Measurements from ENCODE around the gene MYO1E.
"Not testable (repeated sequence)": the region's sequence is repeated elsewhere in the genome, so short reads cannot be mapped to it uniquely, and the experiment has no call there.

MYO1E gene

GRCh38 chr15:59387196-59387878 is 14.7 kb upstream of the MYO1E start:
- not testable (repeated sequence) for DNase-seq (ENCODE audit: low spot score)

DNA sequence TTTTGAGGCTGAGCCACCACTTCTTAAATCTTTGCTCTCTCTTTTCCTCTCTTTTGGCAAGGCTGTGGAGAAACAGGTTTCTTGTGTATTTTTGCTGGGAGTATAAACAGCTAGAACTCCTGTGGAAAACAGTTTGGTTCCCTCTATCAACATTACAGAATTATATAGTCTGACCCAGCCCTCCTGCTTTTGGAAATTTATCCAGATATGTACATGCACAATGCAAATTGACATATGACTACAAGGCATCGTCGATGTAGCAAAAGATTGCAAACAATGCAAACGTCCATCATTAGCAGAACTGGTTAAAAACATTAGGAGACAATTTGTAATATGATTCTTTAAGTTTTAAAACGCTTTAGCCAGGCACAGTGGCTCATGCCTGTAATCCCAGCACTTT is 12.5 kb upstream of the MYO1E start:
- DNase-seq (ENCODE audit: low spot score) = no peak

DNA sequence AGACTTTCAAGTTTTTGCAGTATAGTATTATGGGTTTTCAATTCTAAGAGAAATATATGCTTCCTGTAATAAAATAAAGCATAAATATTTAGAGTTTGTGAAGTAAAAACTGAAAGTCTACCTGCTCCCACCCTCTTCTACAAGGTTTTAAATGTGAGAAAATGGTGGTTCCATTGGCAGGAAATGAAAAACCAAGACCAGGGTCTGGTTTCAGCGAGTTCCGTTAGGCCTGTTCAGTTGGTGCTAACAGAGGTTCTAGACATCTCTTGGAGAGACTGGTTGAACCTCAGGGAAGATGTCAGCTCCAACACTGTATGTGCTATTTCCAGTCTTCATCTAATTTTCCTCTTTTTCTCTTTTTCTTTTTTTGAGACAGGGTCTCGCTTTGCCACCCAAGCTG is 11.8 kb upstream of the MYO1E start:
- DNase-seq (ENCODE audit: low spot score) = no peak

- DNase-seq (ENCODE audit: low spot score) = no peak
Measured at GRCh38 chr15:59380902-59381610, 8.4 kb upstream of the MYO1E start.

- DNase-seq (ENCODE audit: low spot score) = no peak
Measured at GRCh38 chr15:59379531-59379930, 6.9 kb upstream of the MYO1E start.

- DNase-seq (ENCODE audit: low spot score) = no peak
Measured at GRCh38 chr15:59378855-59379254, 6.2 kb upstream of the MYO1E start.

DNA sequence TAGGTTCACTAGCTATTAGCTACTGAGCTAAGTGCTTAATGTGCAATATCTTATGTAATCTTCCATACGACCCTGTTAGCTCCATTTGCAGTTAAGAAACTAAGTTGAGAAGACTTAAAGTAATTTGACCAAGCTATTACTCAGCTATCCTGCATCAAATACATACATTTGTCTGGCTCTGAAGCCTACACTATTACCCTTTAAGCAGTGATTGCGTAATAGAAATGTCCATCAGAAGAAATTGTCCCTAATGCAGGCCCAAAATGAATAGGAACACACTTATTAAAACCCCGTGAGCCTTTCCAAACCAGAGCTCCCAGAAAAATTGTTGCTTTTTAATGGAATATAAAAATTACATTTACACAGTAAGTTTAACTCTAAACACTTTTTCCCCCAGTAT is 5.3 kb upstream of the MYO1E start:
- DNase-seq (ENCODE audit: low spot score) = no peak

DNA sequence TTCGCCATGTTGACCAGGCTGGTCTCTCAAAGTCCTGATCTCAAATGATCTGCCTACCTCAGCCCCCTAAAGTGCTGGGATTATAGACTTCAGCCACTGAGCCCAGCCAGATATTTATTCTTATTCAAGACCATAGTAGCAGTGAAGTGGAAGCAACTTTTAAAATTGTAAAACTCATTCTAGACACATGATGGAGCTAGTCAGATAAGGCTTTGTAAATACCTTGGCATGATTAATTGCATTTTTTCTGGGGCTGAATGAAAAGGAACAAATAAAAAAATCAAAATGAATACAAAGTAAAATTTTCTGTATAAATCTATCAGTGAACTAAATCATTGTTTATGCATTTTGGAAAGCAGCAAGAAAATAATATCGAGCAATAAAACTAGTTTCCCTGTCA is 4.1 kb upstream of the MYO1E start:
- no peak for DNase-seq (ENCODE audit: low spot score)

GRCh38 chr15:59373215-59373614 is 544 bp upstream of the MYO1E start:
- no peak for DNase-seq (ENCODE audit: low spot score)

GRCh38 chr15:59371458-59372351 is 966 bp downstream of the MYO1E start:
- no peak for DNase-seq (ENCODE audit: low spot score)

- DNase-seq (ENCODE audit: low spot score) = no peak
Measured at GRCh38 chr15:59369597-59369996, 3.1 kb downstream of the MYO1E start.

GRCh38 chr15:59367022-59367451 is 5.6 kb downstream of the MYO1E start:
- DNase-seq (ENCODE audit: low spot score) = no peak

DNA sequence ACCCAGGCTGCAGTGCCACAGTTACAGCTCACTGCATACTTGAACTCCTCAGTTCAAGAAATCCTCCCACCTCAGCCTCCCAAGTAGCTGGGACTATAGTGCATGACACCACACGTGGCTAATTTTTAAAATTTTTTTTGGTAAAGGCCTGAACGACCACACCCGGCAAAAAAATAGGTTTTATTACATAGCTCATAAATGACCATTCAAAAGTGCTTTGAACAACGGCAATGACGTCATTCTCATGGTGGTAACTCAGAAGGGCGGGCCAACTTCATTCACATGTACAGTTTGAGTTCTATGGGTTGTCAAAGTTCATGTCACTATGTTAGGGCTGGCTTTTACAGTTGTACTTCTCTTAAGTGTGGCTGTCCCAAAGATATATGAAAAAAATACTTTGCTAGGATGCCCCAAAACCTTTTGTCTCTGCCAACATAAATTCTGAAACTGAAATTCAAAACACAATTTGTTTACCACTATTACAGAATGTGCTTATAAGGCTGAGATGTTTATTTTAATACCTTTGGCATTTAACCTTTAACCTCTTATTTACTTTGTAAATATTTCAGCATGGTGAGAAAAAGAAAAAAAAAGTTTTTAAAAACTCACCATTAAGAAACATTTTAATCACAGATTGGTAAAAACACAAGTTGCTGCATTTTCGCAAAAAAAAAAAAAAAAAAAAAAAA is 6.2 kb downstream of the MYO1E start:
- no peak for DNase-seq (ENCODE audit: low spot score)

- no peak for DNase-seq (ENCODE audit: low spot score)
Measured at GRCh38 chr15:59364248-59364647, 8.4 kb downstream of the MYO1E start.

GRCh38 chr15:59362331-59362730 is 10.3 kb downstream of the MYO1E start:
- no peak for DNase-seq (ENCODE audit: low spot score)

DNA sequence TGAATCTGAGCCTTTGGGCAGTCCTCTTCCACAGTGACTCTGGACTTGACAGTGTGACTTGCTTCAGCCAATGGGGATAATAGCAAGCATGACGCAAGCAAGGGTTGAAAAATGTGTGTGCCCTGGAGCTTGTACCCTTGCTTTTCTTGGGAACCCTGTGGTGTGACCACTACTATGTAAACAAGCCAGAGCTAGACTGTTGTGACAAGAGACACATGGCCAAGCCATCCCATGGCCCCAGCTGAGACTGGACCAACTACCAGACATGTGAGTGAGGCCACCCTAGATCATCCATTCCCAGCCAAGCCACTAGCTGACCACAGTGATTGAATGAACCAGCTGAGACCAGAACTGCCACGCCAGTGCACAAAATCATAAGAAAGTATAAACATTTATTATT is 11.8 kb downstream of the MYO1E start:
- DNase-seq (ENCODE audit: low spot score) = no peak

DNA sequence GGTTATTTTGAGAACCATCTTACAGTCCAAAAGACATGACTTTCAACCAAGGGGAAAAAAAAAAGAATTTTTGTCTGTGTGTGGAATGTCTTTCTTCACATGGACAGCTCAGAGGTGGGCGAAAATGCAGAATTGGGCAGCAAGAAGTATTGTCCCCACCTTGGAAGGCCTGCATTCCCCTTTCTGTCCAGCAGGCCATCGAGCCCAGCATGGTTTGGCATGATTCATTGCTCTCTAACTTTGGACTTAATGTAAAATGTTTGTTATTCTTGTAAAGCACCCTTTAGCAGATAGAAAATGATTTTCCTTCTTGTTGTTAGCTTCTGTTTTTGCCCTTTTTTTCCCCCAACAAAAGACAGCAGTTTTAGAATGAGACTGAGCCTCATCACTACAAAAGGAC is 12.4 kb downstream of the MYO1E start:
- DNase-seq (ENCODE audit: low spot score) = no peak

DNA sequence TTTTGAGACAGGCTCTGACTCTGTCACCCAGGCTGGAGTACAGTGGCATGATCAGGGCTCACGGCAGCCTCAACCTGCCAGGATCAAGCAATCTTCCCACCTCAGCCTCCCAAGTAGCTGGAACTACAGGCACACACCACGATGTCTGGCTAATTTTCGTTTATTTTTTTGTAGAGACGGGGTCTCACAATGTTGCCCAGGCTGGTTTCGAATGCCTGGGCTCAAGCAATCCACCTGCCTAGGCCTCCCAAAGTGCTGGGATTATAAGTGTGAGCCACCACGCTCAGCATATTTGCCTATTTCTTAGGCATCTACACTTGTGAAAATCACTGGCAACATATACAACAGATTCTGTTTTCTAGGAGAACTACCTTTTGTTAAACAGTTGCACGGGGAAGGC is 16.9 kb downstream of the MYO1E start:
- no peak for DNase-seq (ENCODE audit: low spot score)

GRCh38 chr15:59354417-59355031 is 18.1 kb downstream of the MYO1E start:
- no peak for DNase-seq (ENCODE audit: low spot score)

DNA sequence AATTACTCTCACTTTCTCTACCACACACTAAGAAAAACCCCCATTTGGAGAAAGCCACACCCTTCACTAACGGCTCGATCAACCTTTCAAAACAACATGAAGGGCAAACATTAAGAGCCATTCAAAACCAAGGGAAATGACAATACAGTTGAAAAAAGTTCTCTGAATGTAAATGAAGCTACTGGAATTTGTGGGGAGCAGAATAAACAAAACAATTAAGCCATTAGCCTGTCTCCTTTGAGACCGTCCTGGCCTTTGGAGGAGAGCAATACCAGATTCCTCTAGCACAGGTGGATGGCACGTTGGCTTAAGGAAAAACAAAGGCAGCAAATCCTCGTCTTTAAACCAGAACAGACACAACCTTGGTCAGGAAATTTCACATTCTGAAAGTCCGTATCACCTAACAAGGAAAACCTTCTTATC is 18.7 kb downstream of the MYO1E start:
- DNase-seq (ENCODE audit: low spot score) = no peak

- no peak for DNase-seq (ENCODE audit: low spot score)
Measured at GRCh38 chr15:59352683-59353082, 20.0 kb downstream of the MYO1E start.

DNA sequence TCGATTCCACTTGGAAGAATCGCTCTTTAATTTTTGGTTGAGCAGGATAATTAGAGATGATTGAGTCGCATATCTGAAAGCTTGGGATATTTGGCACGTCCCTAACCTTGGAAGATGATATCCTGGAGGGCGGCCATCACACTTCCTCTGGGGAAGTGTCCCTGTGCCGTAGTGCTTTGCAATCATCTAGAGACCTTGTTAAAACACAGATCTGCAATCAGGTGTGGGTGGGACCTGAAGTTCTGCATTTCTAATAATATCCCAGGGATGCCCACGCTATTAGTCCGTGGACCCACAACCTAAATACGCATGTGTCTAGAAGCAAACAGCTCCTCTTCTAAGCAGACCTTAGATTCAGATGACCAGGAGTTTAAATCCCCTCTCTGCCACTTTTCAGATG is 20.5 kb downstream of the MYO1E start:
- no peak for DNase-seq (ENCODE audit: low spot score)
